Ascending aorta (tissue), 2 donors: ENCODE data around the gene CAMTA1. TPM values are rescaled to one million over a fixed set of nuclear protein-coding genes. Genes with fewer than 3 reads are reported as not detected.

Experiments
- DNase-seq, 2 donors: peaks; one replicate each; pipeline ENCODE4 v3.0.0-alpha.2; 2019; ENCODE audit warnings: low spot score in 2 of 2
- H3K27ac ChIP-seq, 2 donors: fragments of 200-600 bp; sonication (generic); one replicate each; pipeline ENCODE4 v1.5.1; 2016 to 2017; ENCODE audit warnings: mild to moderate bottlenecking in 1 of 2
- H3K27me3 ChIP-seq: fragments of 200-600 bp; sonication (generic); one replicate; pipeline ENCODE4 v1.5.1; 2017
- H3K36me3 ChIP-seq, 2 donors: fragments of 200-600 bp; sonication (generic); one replicate each; pipeline ENCODE4 v1.5.1; 2016
- H3K4me1 ChIP-seq, 2 donors: fragments of 200-600 bp; sonication (generic); one replicate each; pipeline ENCODE4 v1.5.1; 2016 to 2017; ENCODE audit warnings: mild to moderate bottlenecking in 1 of 2
- H3K4me3 ChIP-seq, 2 donors: fragments of 200-600 bp; sonication (generic); one replicate each; pipeline ENCODE4 v1.5.1; 2016 to 2017; ENCODE audit warnings: mild to moderate bottlenecking in 1 of 2
- H3K9me3 ChIP-seq, 2 donors: fragments of 200-600 bp; sonication (generic); one replicate each; pipeline ENCODE4 v1.5.1; 2016
- intact Hi-C: fragments of 100-400 bp; cut with DNase I; formaldehyde crosslinking; loops from one replicate; pipeline ENCODE4 v1.15.1; 2023
- total RNA-seq: library from RNA; depleted of rRNA; stranded (reverse); fragments of >200 nt; gene quantifications from one replicate; pipeline ENCODE4 v1.1.0, GENCODE V29; 2016
- TF ChIP-seq, protein P1 (sequence below), 3 experiments: fragments of 200-600 bp in 2 of 3; fragments of 450-650 bp in 1 of 3; sonication (generic) in 2 of 3; IDR thresholded peaks; one replicate each; pipeline ENCODE4 v1.5.1; 2016 to 2019; ENCODE audit warnings: antibody characterized with exemption in 3 of 3, mild to moderate bottlenecking in 1 of 3, moderate library complexity in 1 of 3

The CAMTA1 gene
- total RNA-seq, 1 donor from 2014 or later, result 53.3 TPM

DNA sequence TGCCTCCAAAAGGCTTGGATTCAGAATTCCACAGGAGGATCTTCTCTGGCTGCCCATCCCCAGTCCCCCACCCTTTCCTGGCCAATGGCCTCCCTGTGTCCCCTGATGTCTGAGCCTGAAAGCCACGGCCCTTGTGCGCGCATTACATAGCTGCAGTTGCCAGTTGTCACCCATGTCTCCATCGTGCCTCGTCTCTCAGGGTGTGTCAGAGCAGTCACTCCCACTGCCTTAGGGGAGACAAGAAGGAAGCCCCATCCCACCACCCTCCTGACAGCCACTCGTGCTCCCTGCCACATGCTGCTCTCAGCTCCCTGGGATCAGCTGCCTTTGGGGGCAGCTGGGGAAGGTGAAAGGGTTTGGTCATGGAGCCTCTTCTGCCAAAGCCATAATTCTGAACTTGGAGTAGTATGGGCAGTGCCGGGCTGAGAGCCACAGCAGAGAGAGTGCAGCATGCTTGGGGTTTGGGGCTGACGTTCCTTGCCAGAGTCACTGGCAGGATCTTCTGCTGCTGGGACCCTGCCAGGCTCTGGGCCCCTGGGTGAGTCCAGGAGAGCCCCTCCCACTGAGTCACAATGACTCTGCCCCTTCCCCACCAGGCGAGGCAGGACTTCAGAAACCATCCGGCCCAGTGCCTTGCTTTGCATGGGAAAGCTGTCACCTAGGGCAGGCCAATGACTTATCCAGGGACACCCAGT lies 700.0 kb downstream of the CAMTA1 start:
- Histone ChIP-seq H3K27ac (no peak overlapping the region), H3K4me1 (no peaks in the 10 kb centered on the region), H3K9me3 (no peaks in the 10 kb centered on the region), H3K27me3 (no peaks in the 10 kb centered on the region), H3K4me3 (no peak overlapping the region), H3K36me3 (no peaks in the 10 kb centered on the region)
- intact Hi-C loops, result no loop called here
- DNase-seq, result no peak
- TF ChIP-seq, protein P1, sequence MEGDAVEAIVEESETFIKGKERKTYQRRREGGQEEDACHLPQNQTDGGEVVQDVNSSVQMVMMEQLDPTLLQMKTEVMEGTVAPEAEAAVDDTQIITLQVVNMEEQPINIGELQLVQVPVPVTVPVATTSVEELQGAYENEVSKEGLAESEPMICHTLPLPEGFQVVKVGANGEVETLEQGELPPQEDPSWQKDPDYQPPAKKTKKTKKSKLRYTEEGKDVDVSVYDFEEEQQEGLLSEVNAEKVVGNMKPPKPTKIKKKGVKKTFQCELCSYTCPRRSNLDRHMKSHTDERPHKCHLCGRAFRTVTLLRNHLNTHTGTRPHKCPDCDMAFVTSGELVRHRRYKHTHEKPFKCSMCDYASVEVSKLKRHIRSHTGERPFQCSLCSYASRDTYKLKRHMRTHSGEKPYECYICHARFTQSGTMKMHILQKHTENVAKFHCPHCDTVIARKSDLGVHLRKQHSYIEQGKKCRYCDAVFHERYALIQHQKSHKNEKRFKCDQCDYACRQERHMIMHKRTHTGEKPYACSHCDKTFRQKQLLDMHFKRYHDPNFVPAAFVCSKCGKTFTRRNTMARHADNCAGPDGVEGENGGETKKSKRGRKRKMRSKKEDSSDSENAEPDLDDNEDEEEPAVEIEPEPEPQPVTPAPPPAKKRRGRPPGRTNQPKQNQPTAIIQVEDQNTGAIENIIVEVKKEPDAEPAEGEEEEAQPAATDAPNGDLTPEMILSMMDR (IDR thresholded peaks at IDR 0.05), result no peak

DNA sequence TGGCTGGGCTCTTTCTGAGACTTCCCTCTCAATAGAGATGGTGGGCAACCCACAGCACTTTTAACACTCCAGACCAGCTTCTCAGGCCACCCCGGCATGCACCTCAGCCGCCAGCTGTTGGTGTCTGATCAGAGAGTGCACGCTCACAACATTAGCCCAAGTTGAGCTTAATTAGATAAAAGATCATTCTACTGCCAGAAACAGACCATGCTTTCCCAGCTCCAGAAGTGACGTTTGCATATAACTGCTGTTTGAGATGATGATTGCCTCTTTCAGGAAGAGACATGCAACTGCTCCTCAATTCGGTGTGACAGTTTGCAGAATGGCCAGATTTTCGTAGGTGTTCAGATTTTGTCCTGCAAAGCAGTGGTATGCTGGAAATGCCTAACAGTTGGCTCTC lies 700.6 kb downstream of the CAMTA1 start:
- Histone ChIP-seq H3K4me3 (no peak overlapping the region), H3K4me1 (no peaks in the 10 kb centered on the region), H3K27me3 (no peaks in the 10 kb centered on the region), H3K27ac (no peak overlapping the region), H3K36me3 (no peaks in the 10 kb centered on the region), H3K9me3 (no peaks in the 10 kb centered on the region)
- intact Hi-C loops, result no loop called here
- no peak for DNase-seq
- TF ChIP-seq, protein P1 (IDR thresholded peaks at IDR 0.05), result no peak

DNA sequence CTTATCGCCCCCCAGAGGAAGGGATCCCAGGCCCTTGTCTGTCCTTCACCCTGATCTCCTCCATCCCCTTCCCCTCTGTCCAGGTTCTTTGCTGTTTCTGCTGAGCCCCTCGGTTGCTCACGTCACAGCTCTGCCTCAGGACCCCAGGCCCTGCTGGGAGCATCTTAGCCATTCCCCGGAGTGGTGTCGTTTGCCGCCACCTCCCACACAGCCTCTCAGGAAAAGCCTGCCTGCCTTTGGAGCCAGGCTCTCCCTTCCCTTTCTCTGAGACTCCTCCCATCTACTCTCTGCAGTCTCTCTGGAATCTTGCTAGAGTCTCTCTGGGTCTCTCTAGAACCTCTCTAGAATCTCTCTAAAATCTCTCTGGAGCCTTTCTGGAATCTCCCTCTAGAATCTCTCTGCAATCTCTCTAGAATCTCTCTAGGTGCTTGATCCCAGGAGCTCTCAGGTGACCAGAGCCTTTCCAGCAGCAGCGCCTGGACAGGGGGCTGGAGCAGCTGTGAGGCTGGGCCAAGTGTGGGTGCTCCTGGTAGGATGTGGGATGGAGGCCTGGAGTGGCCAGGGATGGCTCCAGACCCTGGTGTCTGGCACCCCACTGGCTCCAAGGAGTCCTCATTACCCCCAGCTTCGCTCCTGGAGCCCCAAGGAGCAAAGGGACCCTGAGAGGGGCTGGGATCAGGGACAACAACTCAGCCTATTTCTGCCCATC lies 702.7 kb downstream of the CAMTA1 start:
- intact Hi-C loops, result no loop called here
- no peaks in the 10 kb centered on the region for H3K27me3 ChIP-seq
- no peaks in the 10 kb centered on the region for H3K9me3 ChIP-seq
- H3K36me3 ChIP-seq, result no peaks in the 10 kb centered on the region
- no peak for DNase-seq
- TF ChIP-seq, protein P1 (IDR thresholded peaks at IDR 0.05), result no peak
- H3K4me1 ChIP-seq, result no peaks in the 10 kb centered on the region
- H3K4me3 ChIP-seq, result no peak overlapping the region
- no peak overlapping the region for H3K27ac ChIP-seq

GRCh38 chr1:7488475-7488842 lies 703.2 kb downstream of the CAMTA1 start:
- no peak for DNase-seq
- H3K36me3 ChIP-seq, result no peaks in the 10 kb centered on the region
- H3K27me3 ChIP-seq, result no peaks in the 10 kb centered on the region
- no peaks in the 10 kb centered on the region for H3K4me1 ChIP-seq
- no peaks in the 10 kb centered on the region for H3K9me3 ChIP-seq
- intact Hi-C loops, result no loop called here
- no peak overlapping the region for H3K4me3 ChIP-seq
- TF ChIP-seq, protein P1 (IDR thresholded peaks at IDR 0.05), result no peak
- H3K27ac ChIP-seq, result no peak overlapping the region

DNA sequence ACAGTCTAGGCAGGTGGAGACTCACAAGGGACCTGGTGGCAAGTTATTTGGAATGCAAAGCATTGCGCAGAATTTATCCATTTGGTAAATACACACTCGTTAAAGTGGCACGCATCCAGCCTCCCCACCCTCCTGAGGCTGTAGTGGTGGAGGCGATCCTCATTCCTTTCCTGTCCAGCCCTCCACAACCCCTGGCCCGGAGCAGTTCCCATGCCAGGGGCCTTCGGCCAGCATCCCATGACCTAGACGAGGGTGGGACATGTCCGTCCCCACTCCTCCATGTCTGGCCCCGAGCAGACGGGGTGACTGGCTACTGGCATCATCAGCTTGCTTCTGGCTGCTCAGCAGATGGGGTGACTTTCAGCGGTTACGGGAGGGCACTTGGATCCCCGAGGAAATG lies 704.3 kb downstream of the CAMTA1 start:
- H3K27ac ChIP-seq, result no peak overlapping the region
- H3K4me3 ChIP-seq, result no peak overlapping the region
- no peak for DNase-seq
- intact Hi-C loops, result no loop called here
- no peaks in the 10 kb centered on the region for H3K9me3 ChIP-seq
- H3K4me1 ChIP-seq, result no peaks in the 10 kb centered on the region
- TF ChIP-seq, protein P1 (IDR thresholded peaks at IDR 0.05), result no peak
- H3K36me3 ChIP-seq, result no peaks in the 10 kb centered on the region
- H3K27me3 ChIP-seq, result no peaks in the 10 kb centered on the region
